Umbilical cord (tissue), 2 donors: ENCODE measurements around the gene ZNF580. TPM values are rescaled to one million over a fixed set of nuclear protein-coding genes. Genes with fewer than 3 reads are reported as not detected.

Experiments
- DNase-seq: peaks from one replicate; pipeline ENCODE4 v3.0.0-alpha.2; 2015; ENCODE audit warnings: low spot score
- total RNA-seq: library from RNA; depleted of rRNA; stranded (reverse); fragments of >200 nt; gene quantifications from one replicate; pipeline ENCODE4 v1.2.3, GENCODE V29; 2014; ENCODE audit warnings: low replicate concordance; ENCODE audit not compliant: insufficient read depth

ZNF580 gene
- total RNA-seq, 1 donor from 2014 or later: 17.1 TPM

GRCh38 chr19:55623130-55623529 is 17.7 kb upstream of the ZNF580 start:
- DNase-seq: no peak

GRCh38 chr19:55623561-55623960 is 17.2 kb upstream of the ZNF580 start:
- no peak for DNase-seq

GRCh38 chr19:55624109-55625003 is 16.4 kb upstream of the ZNF580 start, which contains the start of gene ZNF784:
ZNF784 (minus strand) TSS chr19:55624566; CDS start chr19:55624561, 5 bp downstream.
- peak; percentile 96 for DNase-seq

GRCh38 chr19:55625004-55625326 is 15.8 kb upstream of the ZNF580 start:
- DNase-seq: no peak

GRCh38 chr19:55626350-55626749 is 14.5 kb upstream of the ZNF580 start:
- DNase-seq: no peak

GRCh38 chr19:55632463-55632834 is 8.4 kb upstream of the ZNF580 start:
- peak; percentile 93 for DNase-seq

GRCh38 chr19:55633861-55634260 is 6.9 kb upstream of the ZNF580 start:
- no peak for DNase-seq

GRCh38 chr19:55635334-55635717 is 5.5 kb upstream of the ZNF580 start:
- no peak for DNase-seq

GRCh38 chr19:55635856-55636440 is 4.9 kb upstream of the ZNF580 start:
- no peak for DNase-seq

GRCh38 chr19:55636723-55637122 is 4.1 kb upstream of the ZNF580 start:
- DNase-seq: no peak

GRCh38 chr19:55637534-55637933 is 3.3 kb upstream of the ZNF580 start:
- no peak for DNase-seq

GRCh38 chr19:55638864-55639359 is 1.9 kb upstream of the ZNF580 start:
- DNase-seq: no peak

GRCh38 chr19:55640043-55640576 is 692 bp upstream of the ZNF580 start:
- DNase-seq: peak; percentile 72

GRCh38 chr19:55641426-55642152 is 787 bp downstream of the ZNF580 start:
- DNase-seq: no peak

- DNase-seq: peak; percentile 42
Measured at GRCh38 chr19:55642153-55643002, 1.6 kb downstream of the ZNF580 start.

GRCh38 chr19:55643003-55643886 is 2.4 kb downstream of the ZNF580 start, which contains the start of gene ZNF581:
ZNF581 (plus strand) TSS chr19:55643649; CDS start chr19:55644572, 923 bp downstream.
- DNase-seq: peak; percentile 79

- DNase-seq: no peak
Measured at GRCh38 chr19:55643887-55644176, 3.0 kb downstream of the ZNF580 start.

- DNase-seq: no peak
Measured at GRCh38 chr19:55644191-55644833, 3.5 kb downstream of the ZNF580 start.

- DNase-seq: no peak
Measured at GRCh38 chr19:55644842-55645511, 4.2 kb downstream of the ZNF580 start.
